ENCODE data around the gene NMT1. TPM values are rescaled to one million over a fixed set of nuclear protein-coding genes. Genes with fewer than 3 reads are reported as not detected.

NMT1 gene
- total and polyA plus RNA-seq, 11 donors, result 36.8 to 114 (median 68.7) TPM

- Histone ChIP-seq H3K27me3 (no peaks in the 10 kb centered on the region), H3K4me1 (peaks cover 4 to 50% (median 21%) of the 10 kb centered on the region in 12 donors), H3K27ac (peak overlapping the region in 4 of 12 donors; percentile 29 to 72 (median 36)), H3K36me3 (peaks cover 0 to 100% (median 94%) of the 10 kb centered on the region in 9 donors), H3K9me3 (no peaks in the 10 kb centered on the region), H3K4me3 (no peak overlapping the region)
- DNase-seq (no peak), ATAC-seq (no peak)
- intact Hi-C loops (cut with DNase I), result loop anchor here (2.0 to 10.0 kb wide), 11 partner anchors 34 to 323 kb away; partner anchors contain the start of genes PLCD3 (in 7 of the 10), GFAP (in 2 of the 10) and NMT1 (in 2 of the 10)
- TF ChIP-seq, protein P1, sequence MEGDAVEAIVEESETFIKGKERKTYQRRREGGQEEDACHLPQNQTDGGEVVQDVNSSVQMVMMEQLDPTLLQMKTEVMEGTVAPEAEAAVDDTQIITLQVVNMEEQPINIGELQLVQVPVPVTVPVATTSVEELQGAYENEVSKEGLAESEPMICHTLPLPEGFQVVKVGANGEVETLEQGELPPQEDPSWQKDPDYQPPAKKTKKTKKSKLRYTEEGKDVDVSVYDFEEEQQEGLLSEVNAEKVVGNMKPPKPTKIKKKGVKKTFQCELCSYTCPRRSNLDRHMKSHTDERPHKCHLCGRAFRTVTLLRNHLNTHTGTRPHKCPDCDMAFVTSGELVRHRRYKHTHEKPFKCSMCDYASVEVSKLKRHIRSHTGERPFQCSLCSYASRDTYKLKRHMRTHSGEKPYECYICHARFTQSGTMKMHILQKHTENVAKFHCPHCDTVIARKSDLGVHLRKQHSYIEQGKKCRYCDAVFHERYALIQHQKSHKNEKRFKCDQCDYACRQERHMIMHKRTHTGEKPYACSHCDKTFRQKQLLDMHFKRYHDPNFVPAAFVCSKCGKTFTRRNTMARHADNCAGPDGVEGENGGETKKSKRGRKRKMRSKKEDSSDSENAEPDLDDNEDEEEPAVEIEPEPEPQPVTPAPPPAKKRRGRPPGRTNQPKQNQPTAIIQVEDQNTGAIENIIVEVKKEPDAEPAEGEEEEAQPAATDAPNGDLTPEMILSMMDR (IDR thresholded peaks at IDR 0.05), result no peak
- TF ChIP-seq POLR2A (IDR thresholded peaks at IDR 0.05), result no peak
- 80 to 89% (median 87%) methylated on average over 13 of the region's 13 CpGs for WGBS, 4 donors
Measured at GRCh38 chr17:45098081-45098868, 37.2 kb downstream of the NMT1 start.

GRCh38 chr17:45098869-45099616 lies 37.9 kb downstream of the NMT1 start:
- peak; percentile 55 to 83 (median 75) for ATAC-seq
- no peaks in the 10 kb centered on the region for H3K9me3 ChIP-seq
- H3K4me3 ChIP-seq, result no peak overlapping the region
- peak; percentile 82 to 93 (median 84) for DNase-seq
- 39 to 50% (median 45%) methylated on average over 9 of the region's 9 CpGs for WGBS, 4 donors
- intact Hi-C loops (cut with DNase I), result loop anchor here (2.0 to 10.0 kb wide), 11 partner anchors 33 to 324 kb away; partner anchors contain the start of genes PLCD3 (in 7 of the 10), GFAP (in 2 of the 10) and NMT1 (in 2 of the 10)
- TF ChIP-seq, protein P1 (IDR thresholded peaks at IDR 0.05), result peak; percentile 85 to 96 (median 90)
- TF ChIP-seq POLR2A (IDR thresholded peaks at IDR 0.05), result no peak
- H3K27ac ChIP-seq, result peak overlapping the region in 5 of 12 donors; percentile 29 to 72 (median 42)
- peaks cover 0 to 48% (median 19%) of the 10 kb centered on the region in 12 donors for H3K4me1 ChIP-seq
- H3K27me3 ChIP-seq, result no peaks in the 10 kb centered on the region
- H3K36me3 ChIP-seq, result peaks cover 0 to 100% (median 94%) of the 10 kb centered on the region in 9 donors

DNA sequence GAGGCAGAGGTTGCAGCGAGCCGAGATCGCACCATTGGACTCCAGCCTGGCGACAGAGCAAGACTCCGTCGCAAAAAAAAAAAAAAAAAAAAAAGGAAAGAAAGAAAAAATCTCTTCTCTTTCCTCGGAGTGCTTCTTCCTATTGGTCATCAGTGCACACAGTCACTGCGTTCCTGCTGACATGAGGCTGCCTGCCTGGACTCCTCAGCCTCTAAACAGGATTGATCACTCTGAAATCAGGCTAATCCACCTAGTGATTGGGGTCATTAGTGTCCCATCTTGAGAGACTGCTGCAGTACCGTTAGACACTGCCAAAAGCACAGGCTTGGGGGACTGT lies 40.4 kb downstream of the NMT1 start:
- Histone ChIP-seq H3K36me3 (peaks cover 0 to 100% (median 94%) of the 10 kb centered on the region in 9 donors), H3K4me1 (peaks cover 0 to 63% (median 31%) of the 10 kb centered on the region in 12 donors), H3K4me3 (no peak overlapping the region), H3K9me3 (no peaks in the 10 kb centered on the region), H3K27ac (peak overlapping the region in 7 of 12 donors; percentile 14 to 90 (median 84)), H3K27me3 (no peaks in the 10 kb centered on the region)
- WGBS, 4 donors, result 80 to 81% (median 81%) methylated on average over 9 of the region's 9 CpGs
- no peak for DNase-seq
- no peak for ATAC-seq
- intact Hi-C loops (cut with DNase I), result loop anchor here in 1 of 10 donors (5.0 kb wide), 1 partner anchor 179 kb away; no protein-coding TSS in a partner anchor
- TF ChIP-seq, protein P1 (IDR thresholded peaks at IDR 0.05), result no peak
- no peak for TF ChIP-seq POLR2A (IDR thresholded peaks at IDR 0.05)
